ENCODE measurements around the gene ILDR1. TPM values are rescaled to one million over a fixed set of nuclear protein-coding genes. Genes with fewer than 3 reads are reported as not detected.

Gene ILDR1
- total and polyA plus RNA-seq, 2 donors (not counting 3 experiments of a cell fraction or from before 2014, with no cell fraction given), result not detected

DNA sequence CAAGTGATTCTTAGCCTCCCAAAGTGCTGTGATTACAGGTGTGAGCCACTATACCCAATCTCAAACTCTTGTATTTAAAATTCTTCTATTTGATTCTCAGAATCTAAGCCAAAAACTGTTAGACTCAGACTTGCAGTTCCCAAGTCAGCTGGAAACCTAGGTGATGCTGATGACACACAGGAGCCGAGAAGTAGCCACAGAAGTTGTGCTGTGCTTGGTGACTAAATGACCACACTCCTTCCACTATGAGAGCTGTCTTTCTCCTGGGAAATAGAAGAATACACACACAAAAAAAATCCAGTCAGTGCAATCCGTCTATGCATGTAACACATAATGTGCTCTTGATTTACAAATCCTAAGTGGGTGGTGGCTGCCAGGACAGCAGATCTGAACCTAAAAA lies 33.9 kb downstream of the ILDR1 start:
- H3K4me3 ChIP-seq (replicated peaks in 1 of 3; ENCODE audit: insufficient read depth in 1 of 3, low read depth in 1 of 3, low read length in 3 of 3), result no peak overlapping the region
- H3K27ac ChIP-seq (ENCODE audit: insufficient read depth, low read depth, low read length), result no peak overlapping the region
- CTCF ChIA-PET, result no interaction called here
- H3K27me3 ChIP-seq (ENCODE audit: control insufficient read depth in 2 of 2, insufficient read depth in 2 of 2, low read length in 2 of 2), result peaks cover 2 to 4% of the 10 kb centered on the region in 2 experiments
- TF ChIP-seq POLR2A (IDR thresholded peaks at IDR 0.05; ENCODE audit: low read depth, low read length), result no peak
- H2AFZ ChIP-seq (ENCODE audit: low read depth, low read length), result no peak overlapping the region
- no peak overlapping the region for H3K4me2 ChIP-seq (ENCODE audit: insufficient read depth, low read length)
- FAIRE-seq (no peak), DNase-seq (ENCODE audit: low read depth, low spot score) (no peak)
- BruUV-seq (replicated peaks), result no TSS peak
- dilution Hi-C loops (cut with MboI; ENCODE audit: extremely low pct_ligation_motif_present, low sequenced_read_pairs), result no loop called here
- no peaks in the 10 kb centered on the region for H3K9me3 ChIP-seq (replicated peaks; ENCODE audit: control insufficient read depth, insufficient read depth, low read length)
- H3K36me3 ChIP-seq (ENCODE audit: control insufficient read depth in 2 of 2, extremely low read depth in 1 of 2, insufficient read depth in 2 of 2, low read length in 2 of 2), result no peaks in the 10 kb centered on the region
- no peaks in the 10 kb centered on the region for H3K79me2 ChIP-seq (ENCODE audit: control insufficient read depth, insufficient read depth, low read length)
- H3K9me1 ChIP-seq (replicated peaks; ENCODE audit: control insufficient read depth, extremely low read depth, insufficient read depth, low read length), result no peaks in the 10 kb centered on the region
- H3K9ac ChIP-seq (replicated peaks; ENCODE audit: extremely low read depth, insufficient read depth, low read length), result no peak overlapping the region
- no peaks in the 10 kb centered on the region for H4K20me1 ChIP-seq (replicated peaks; ENCODE audit: control insufficient read depth, extremely low read depth, insufficient read depth, low read length)
- H3K4me1 ChIP-seq (ENCODE audit: control insufficient read depth, extremely low read depth, insufficient read depth, low read length), result no peaks in the 10 kb centered on the region
- POLR2A ChIA-PET, result no interaction called here
- intact Hi-C loops (cut with micrococcal nuclease), result no loop called here

DNA sequence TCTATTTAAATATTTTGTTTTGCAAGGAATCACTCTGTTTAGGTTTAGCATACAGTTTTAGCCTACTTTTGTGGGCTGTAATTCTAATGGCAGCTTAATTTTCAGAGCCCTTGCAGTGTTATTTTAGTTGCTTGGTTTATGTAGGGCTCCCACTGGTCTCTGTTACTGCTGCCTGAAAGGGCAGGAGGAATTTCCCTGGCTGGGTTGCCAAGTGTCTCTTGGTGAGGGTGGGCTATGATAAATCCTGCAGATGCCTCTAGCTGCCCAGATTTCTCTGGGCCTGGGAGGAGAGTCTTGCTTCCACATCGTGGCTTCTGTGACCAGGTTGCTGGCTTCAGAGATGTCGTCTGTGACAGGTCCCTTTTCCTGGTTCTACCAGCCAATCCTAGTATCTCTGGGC lies 36.2 kb downstream of the ILDR1 start:
- BruUV-seq (replicated peaks), result no TSS peak
- POLR2A ChIA-PET, result no interaction called here

More for the DNA sequence above, 36.2 kb downstream of the ILDR1 start:
- Histone ChIP-seq H3K27ac (ENCODE audit: insufficient read depth, low read depth, low read length) (no peak overlapping the region), H3K4me1 (ENCODE audit: control insufficient read depth, extremely low read depth, insufficient read depth, low read length) (no peaks in the 10 kb centered on the region), H3K36me3 (ENCODE audit: control insufficient read depth in 2 of 2, extremely low read depth in 1 of 2, insufficient read depth in 2 of 2, low read length in 2 of 2) (no peaks in the 10 kb centered on the region), H3K9ac (replicated peaks; ENCODE audit: extremely low read depth, insufficient read depth, low read length) (no peak overlapping the region), H4K20me1 (replicated peaks; ENCODE audit: control insufficient read depth, extremely low read depth, insufficient read depth, low read length) (no peaks in the 10 kb centered on the region), H3K27me3 (ENCODE audit: control insufficient read depth in 2 of 2, insufficient read depth in 2 of 2, low read length in 2 of 2) (peaks cover 2 to 6% of the 10 kb centered on the region in 2 experiments), H3K9me3 (replicated peaks; ENCODE audit: control insufficient read depth, insufficient read depth, low read length) (no peaks in the 10 kb centered on the region), H2AFZ (ENCODE audit: low read depth, low read length) (no peak overlapping the region), H3K4me2 (ENCODE audit: insufficient read depth, low read length) (no peak overlapping the region), H3K9me1 (replicated peaks; ENCODE audit: control insufficient read depth, extremely low read depth, insufficient read depth, low read length) (no peaks in the 10 kb centered on the region), H3K79me2 (ENCODE audit: control insufficient read depth, insufficient read depth, low read length) (no peaks in the 10 kb centered on the region), H3K4me3 (replicated peaks in 1 of 3; ENCODE audit: insufficient read depth in 1 of 3, low read depth in 1 of 3, low read length in 3 of 3) (no peak overlapping the region)
- DNase-seq (ENCODE audit: low read depth, low spot score) (no peak), FAIRE-seq (no peak)
- intact Hi-C loops (cut with micrococcal nuclease) (no loop called here), dilution Hi-C loops (cut with MboI; ENCODE audit: extremely low pct_ligation_motif_present, low sequenced_read_pairs) (no loop called here)
- CTCF ChIA-PET, result no interaction called here
- TF ChIP-seq MYC (IDR thresholded peaks at IDR 0.05; ENCODE audit: low read depth, low read length) (no peak), POLR2A (IDR thresholded peaks at IDR 0.05; ENCODE audit: low read depth, low read length) (no peak), JUN (IDR thresholded peaks at IDR 0.05; ENCODE audit: borderline replicate concordance, insufficient read depth, insufficient read length, low read depth) (no peak), GATA2 (IDR thresholded peaks at IDR 0.05; ENCODE audit: insufficient read depth, insufficient read length, low read depth, low read length) (no peak), EZH2 (IDR thresholded peaks at IDR 0.05; ENCODE audit: borderline replicate concordance, low read depth, low read length, severe bottlenecking) (no peak), FOS (IDR thresholded peaks at IDR 0.05; ENCODE audit: borderline replicate concordance, insufficient read depth, low read length) (no peak), POLR2AphosphoS5 (IDR thresholded peaks at IDR 0.05; ENCODE audit: insufficient read depth, low read depth, low read length) (no peak)
- TF ChIP-seq, protein P1, sequence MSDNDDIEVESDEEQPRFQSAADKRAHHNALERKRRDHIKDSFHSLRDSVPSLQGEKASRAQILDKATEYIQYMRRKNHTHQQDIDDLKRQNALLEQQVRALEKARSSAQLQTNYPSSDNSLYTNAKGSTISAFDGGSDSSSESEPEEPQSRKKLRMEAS (IDR thresholded peaks at IDR 0.05; ENCODE audit: insufficient read depth, insufficient read length), result no peak
- TF ChIP-seq, protein P2, sequence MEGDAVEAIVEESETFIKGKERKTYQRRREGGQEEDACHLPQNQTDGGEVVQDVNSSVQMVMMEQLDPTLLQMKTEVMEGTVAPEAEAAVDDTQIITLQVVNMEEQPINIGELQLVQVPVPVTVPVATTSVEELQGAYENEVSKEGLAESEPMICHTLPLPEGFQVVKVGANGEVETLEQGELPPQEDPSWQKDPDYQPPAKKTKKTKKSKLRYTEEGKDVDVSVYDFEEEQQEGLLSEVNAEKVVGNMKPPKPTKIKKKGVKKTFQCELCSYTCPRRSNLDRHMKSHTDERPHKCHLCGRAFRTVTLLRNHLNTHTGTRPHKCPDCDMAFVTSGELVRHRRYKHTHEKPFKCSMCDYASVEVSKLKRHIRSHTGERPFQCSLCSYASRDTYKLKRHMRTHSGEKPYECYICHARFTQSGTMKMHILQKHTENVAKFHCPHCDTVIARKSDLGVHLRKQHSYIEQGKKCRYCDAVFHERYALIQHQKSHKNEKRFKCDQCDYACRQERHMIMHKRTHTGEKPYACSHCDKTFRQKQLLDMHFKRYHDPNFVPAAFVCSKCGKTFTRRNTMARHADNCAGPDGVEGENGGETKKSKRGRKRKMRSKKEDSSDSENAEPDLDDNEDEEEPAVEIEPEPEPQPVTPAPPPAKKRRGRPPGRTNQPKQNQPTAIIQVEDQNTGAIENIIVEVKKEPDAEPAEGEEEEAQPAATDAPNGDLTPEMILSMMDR (IDR thresholded peaks at IDR 0.05; ENCODE audit: extremely low read depth in 1 of 2, insufficient read depth in 1 of 2, low read depth in 1 of 2, low read length in 2 of 2), result no peak
